HCT116 (cell line): ENCODE results near the gene ABCB1. TPM values are rescaled to one million over a fixed set of nuclear protein-coding genes. Genes with fewer than 3 reads are reported as not detected.
"Not testable (repeated sequence)": the region's sequence is repeated elsewhere in the genome, so short reads cannot be mapped to it uniquely, and the experiment has no call there.

Experiments
- ATAC-seq: fragments of 200-7000 bp; cut with Tn5 transposase; 2 replicates; pipeline ENCODE4 v1.9.1; 2020; ENCODE audit warnings: mild to moderate bottlenecking, moderate library complexity
- BruUV-seq: library from RNA; stranded (reverse); fragments of 400-500 nt; replicated peaks from 2 replicates; lab custom pipeline; 2021; lab: Mats Ljungman, UMichigan
- CTCF ChIA-PET: fragments of 300-600 bp; sonication (Branson Sonifier 250); formaldehyde crosslinking; loops from one replicate; lab custom pipeline; 2021; ENCODE audit warnings: antibody characterized with exemption; lab: Charles Lee
- POLR2A ChIA-PET: fragments of 300-600, 350-600 bp; sonication (Branson Sonifier 250); formaldehyde crosslinking; loops from one replicate; lab custom pipeline; 2021; ENCODE audit warnings: antibody characterized with exemption; lab: Charles Lee
- RAD21 ChIA-PET, 2 experiments: fragments of 300-600 bp; sonication (Branson Sonifier 250); formaldehyde crosslinking; loops; one replicate each; lab custom pipeline; 2023; ENCODE audit warnings: low total read pairs in 2 of 2; ENCODE audit not compliant: uncharacterized antibody in 2 of 2, unreplicated experiment in 2 of 2, low non-redundant PET in 1 of 2; lab: Charles Lee
- DNase-seq: peaks from one replicate; pipeline ENCODE4 v3.0.0-alpha.2; 2010; ENCODE audit warnings: low read depth, low spot score
- H2AFZ ChIP-seq: fragments of 200-600 bp; shearing (Covaris generic), sonication (generic); 2 replicates; pipeline ENCODE4 v1.6.1; 2017; ENCODE audit warnings: low read depth, mixed run types, mixed read lengths, antibody characterized with exemption, low read length; ENCODE audit not compliant: poor library complexity, severe bottlenecking
- H3K27ac ChIP-seq: 2 replicates; pipeline ENCODE4 v1.5.1; 2012; ENCODE audit warnings: low read depth, low read length
- H3K27me3 ChIP-seq: fragments of 200-600 bp; sonication (generic); 2 replicates; pipeline ENCODE4 v1.6.1; 2016; ENCODE audit warnings: mixed run types, low read length, mixed read lengths; ENCODE audit not compliant: insufficient read depth
- H3K36me3 ChIP-seq, 2 experiments: fragments of 200-500 bp in 1 of 2; fragments of 200-600 bp in 1 of 2; sonication (Bioruptor generic) in 1 of 2; sonication (generic) in 1 of 2; 2 replicates each; pipeline versions ENCODE4 v1.5.1 to v1.6.1; 2014 to 2016; ENCODE audit warnings: low read length in 2 of 2, inconsistent platforms in 1 of 2, mixed read lengths in 1 of 2, mixed run types in 1 of 2; ENCODE audit not compliant: insufficient read depth in 2 of 2, control insufficient read depth in 1 of 2
- H3K4me1 ChIP-seq, 2 experiments: fragments of 200-600 bp in 1 of 2; sonication (generic) in 1 of 2; 2 replicates each; pipeline versions ENCODE4 v1.5.1 to v1.6.1; 2012 to 2017; ENCODE audit warnings: low read length in 2 of 2, inconsistent platforms in 1 of 2, mild to moderate bottlenecking in 1 of 2, mixed read lengths in 1 of 2, mixed run types in 1 of 2, moderate library complexity in 1 of 2; ENCODE audit not compliant: insufficient read depth in 2 of 2, control insufficient read depth in 1 of 2
- H3K4me2 ChIP-seq: fragments of 200-600 bp; sonication (generic); 2 replicates; pipeline ENCODE4 v1.6.1; 2017; ENCODE audit warnings: mixed run types, low read length, mixed read lengths
- H3K4me3 ChIP-seq, 2 experiments: fragments of 200-600 bp in 1 of 2; sonication (generic) in 1 of 2; replicated peaks in 1 of 2; 2 replicates each; pipeline ENCODE4 v1.5.1; 2011 to 2016; ENCODE audit warnings: low read length in 2 of 2, control low read depth in 1 of 2, low read depth in 1 of 2, mild to moderate bottlenecking in 1 of 2, mixed read lengths in 1 of 2, mixed run types in 1 of 2
- H3K79me2 ChIP-seq: fragments of 200-600 bp; sonication (generic); 2 replicates; pipeline ENCODE4 v1.6.1; 2017; ENCODE audit warnings: mild to moderate bottlenecking, mixed run types, low read length, moderate library complexity, mixed read lengths; ENCODE audit not compliant: insufficient read depth
- H3K9ac ChIP-seq: fragments of 200-600 bp; sonication (generic); 2 replicates; pipeline ENCODE4 v1.6.1; 2016; ENCODE audit warnings: low read length, mixed read lengths
- H3K9me2 ChIP-seq: fragments of 200-600 bp; sonication (generic), shearing (Covaris generic); 2 replicates; pipeline ENCODE4 v1.6.1; 2017; ENCODE audit warnings: mixed run types, mild to moderate bottlenecking, moderate library complexity; ENCODE audit not compliant: insufficient read depth
- H3K9me3 ChIP-seq, 2 experiments: fragments of 200-500 bp in 1 of 2; fragments of 200-600 bp in 1 of 2; sonication (Bioruptor generic) in 1 of 2; sonication (generic) in 1 of 2; 2 replicates each; pipeline ENCODE4 v1.6.1; 2014 to 2017; ENCODE audit warnings: low read length in 2 of 2, mixed read lengths in 2 of 2, inconsistent platforms in 1 of 2, low read depth in 1 of 2, mild to moderate bottlenecking in 1 of 2, mixed run types in 1 of 2, moderate library complexity in 1 of 2; ENCODE audit not compliant: control insufficient read depth in 1 of 2, insufficient read depth in 1 of 2
- H4K20me1 ChIP-seq: fragments of 200-600 bp; sonication (generic), shearing (Covaris generic); 2 replicates; pipeline ENCODE4 v1.6.1; 2017; ENCODE audit warnings: mixed run types, mild to moderate bottlenecking, moderate library complexity; ENCODE audit not compliant: insufficient read depth
- CEBPB ChIP-seq: IDR thresholded peaks from 2 replicates; pipeline ENCODE4 v1.6.1; 2012; ENCODE audit warnings: low read depth
- EGR1 ChIP-seq: IDR thresholded peaks from 2 replicates; pipeline ENCODE4 v1.6.1; 2012; ENCODE audit warnings: low read depth
- ELF1 ChIP-seq: IDR thresholded peaks from 2 replicates; pipeline ENCODE4 v1.6.1; 2012; ENCODE audit warnings: low read depth, borderline replicate concordance
- EZH2 ChIP-seq: fragments of 200-600 bp; sonication (generic); IDR thresholded peaks from 2 replicates; pipeline ENCODE4 v1.6.1; 2017; ENCODE audit warnings: antibody characterized with exemption, mixed run types
- FOSL1 ChIP-seq: IDR thresholded peaks from 2 replicates; pipeline ENCODE4 v1.6.1; 2012; ENCODE audit warnings: low read depth
- SP1 ChIP-seq: IDR thresholded peaks from 2 replicates; pipeline ENCODE4 v1.6.1; 2012; ENCODE audit warnings: low read depth
- SRF ChIP-seq: IDR thresholded peaks from 2 replicates; pipeline ENCODE4 v1.6.1; 2012; ENCODE audit warnings: low read depth
- ZNF274 ChIP-seq: fragments of 200-500 bp; sonication (Bioruptor generic); IDR thresholded peaks from 2 replicates; pipeline ENCODE4 v1.6.1; 2014; ENCODE audit warnings: mild to moderate bottlenecking, low read depth, low read length, inconsistent platforms
- intact Hi-C: fragments of 100-400 bp; cut with micrococcal nuclease; formaldehyde crosslinking; loops from 2 replicates; pipeline ENCODE4 v1.10.0; 2022
- total RNA-seq: library from RNA; stranded (reverse); gene quantifications from one replicate; pipeline ENCODE4 v1.2.1, GENCODE V29; 2021; ENCODE audit not compliant: unreplicated experiment
- TF ChIP-seq, protein P1 (sequence below): IDR thresholded peaks from 2 replicates; pipeline ENCODE4 v1.6.1; 2011; ENCODE audit warnings: mild to moderate bottlenecking, low read length, moderate library complexity; ENCODE audit not compliant: insufficient replicate concordance; ENCODE audit errors: extremely low read depth
- TF ChIP-seq, protein P2 (sequence below): IDR thresholded peaks from 2 replicates; pipeline ENCODE4 v1.6.1; 2012
- TF ChIP-seq, protein P3 (sequence below): IDR thresholded peaks from 2 replicates; pipeline ENCODE4 v1.6.1; 2012

The ABCB1 gene
- total RNA-seq, 1 experiment from 2014 or later, result 1.8 TPM

DNA sequence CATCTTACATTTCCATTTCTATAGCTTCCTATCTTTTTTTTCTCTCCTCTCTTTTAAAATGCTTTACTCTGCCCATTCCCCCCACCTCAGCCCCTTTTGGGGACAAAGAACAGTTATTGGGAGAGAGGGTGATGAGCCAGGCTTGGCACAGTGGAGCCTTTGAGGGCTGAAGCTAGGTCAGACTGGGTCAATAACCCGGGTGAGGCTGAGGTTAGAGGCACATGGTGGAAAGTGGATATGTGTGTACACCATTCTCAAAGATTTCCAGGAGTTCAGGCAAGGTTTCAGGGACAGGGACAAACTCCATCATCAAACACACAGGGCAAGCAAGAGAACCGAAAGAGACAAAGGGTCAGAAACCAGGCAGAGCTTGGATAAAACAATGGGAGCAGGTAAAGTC is 136.7 kb downstream of the ABCB1 start:
- no peaks in the 10 kb centered on the region for H4K20me1 ChIP-seq
- RAD21 ChIA-PET, result no interaction called here
- H2AFZ ChIP-seq, result no peak overlapping the region
- no TSS peak for BruUV-seq
- H3K9me2 ChIP-seq, result no peaks in the 10 kb centered on the region
- H3K27ac ChIP-seq, result no peak overlapping the region
- H3K4me2 ChIP-seq, result no peak overlapping the region
- H3K9ac ChIP-seq, result no peak overlapping the region
- H3K27me3 ChIP-seq, result no peaks in the 10 kb centered on the region
- POLR2A ChIA-PET, result no interaction called here
- no peak for TF ChIP-seq FOSL1
- no peak for TF ChIP-seq ELF1
- TF ChIP-seq, protein P1, sequence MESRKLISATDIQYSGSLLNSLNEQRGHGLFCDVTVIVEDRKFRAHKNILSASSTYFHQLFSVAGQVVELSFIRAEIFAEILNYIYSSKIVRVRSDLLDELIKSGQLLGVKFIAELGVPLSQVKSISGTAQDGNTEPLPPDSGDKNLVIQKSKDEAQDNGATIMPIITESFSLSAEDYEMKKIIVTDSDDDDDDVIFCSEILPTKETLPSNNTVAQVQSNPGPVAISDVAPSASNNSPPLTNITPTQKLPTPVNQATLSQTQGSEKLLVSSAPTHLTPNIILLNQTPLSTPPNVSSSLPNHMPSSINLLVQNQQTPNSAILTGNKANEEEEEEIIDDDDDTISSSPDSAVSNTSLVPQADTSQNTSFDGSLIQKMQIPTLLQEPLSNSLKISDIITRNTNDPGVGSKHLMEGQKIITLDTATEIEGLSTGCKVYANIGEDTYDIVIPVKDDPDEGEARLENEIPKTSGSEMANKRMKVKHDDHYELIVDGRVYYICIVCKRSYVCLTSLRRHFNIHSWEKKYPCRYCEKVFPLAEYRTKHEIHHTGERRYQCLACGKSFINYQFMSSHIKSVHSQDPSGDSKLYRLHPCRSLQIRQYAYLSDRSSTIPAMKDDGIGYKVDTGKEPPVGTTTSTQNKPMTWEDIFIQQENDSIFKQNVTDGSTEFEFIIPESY, result no peak
- no peak for TF ChIP-seq ZNF274
- TF ChIP-seq SRF, result no peak
- TF ChIP-seq EGR1, result no peak
- no peak for TF ChIP-seq CEBPB
- TF ChIP-seq SP1, result no peak
- no peak for TF ChIP-seq EZH2
- TF ChIP-seq, protein P2, sequence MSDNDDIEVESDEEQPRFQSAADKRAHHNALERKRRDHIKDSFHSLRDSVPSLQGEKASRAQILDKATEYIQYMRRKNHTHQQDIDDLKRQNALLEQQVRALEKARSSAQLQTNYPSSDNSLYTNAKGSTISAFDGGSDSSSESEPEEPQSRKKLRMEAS, result no peak
- TF ChIP-seq, protein P3, sequence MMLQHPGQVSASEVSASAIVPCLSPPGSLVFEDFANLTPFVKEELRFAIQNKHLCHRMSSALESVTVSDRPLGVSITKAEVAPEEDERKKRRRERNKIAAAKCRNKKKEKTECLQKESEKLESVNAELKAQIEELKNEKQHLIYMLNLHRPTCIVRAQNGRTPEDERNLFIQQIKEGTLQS, result no peak
- TF ChIP-seq, all 23 proteins: peak for 0
- ATAC-seq, result no peak
- Histone ChIP-seq H3K79me2 (no peaks in the 10 kb centered on the region), H3K4me1 (peaks cover 0 to 4% of the 10 kb centered on the region in 2 experiments; a peak in 1 of 4 replicates), H3K9me3 (no peaks in the 10 kb centered on the region), H3K4me3 (no peak overlapping the region), H3K36me3 (no peaks in the 10 kb centered on the region)
- intact Hi-C loops, result no loop called here
- no peak for DNase-seq
- CTCF ChIA-PET, result no interaction called here

GRCh38 chr7:87460444-87460843 is 140.2 kb downstream of the ABCB1 start:
- H2AFZ ChIP-seq, POLR2A ChIA-PET, H3K4me1 ChIP-seq, DNase-seq, H4K20me1 ChIP-seq, H3K9ac ChIP-seq, intact Hi-C loops, H3K36me3 ChIP-seq, H3K79me2 ChIP-seq, BruUV-seq, H3K9me3 ChIP-seq, H3K4me2 ChIP-seq, ATAC-seq, H3K27ac ChIP-seq, CTCF ChIA-PET, H3K27me3 ChIP-seq, RAD21 ChIA-PET, H3K4me3 ChIP-seq, H3K9me2 ChIP-seq: not testable (repeated sequence)
